Upper lobe of right lung (tissue), 1 donor: ENCODE measurements around the gene NACC2. TPM values are rescaled to one million over a fixed set of nuclear protein-coding genes. Genes with fewer than 3 reads are reported as not detected.

ENCODE experiments used
- ATAC-seq: fragments of 200-7000 bp; cut with Tn5 transposase; one replicate; pipeline ENCODE4 v1.9.1; 2020; ENCODE audit warnings: mild to moderate bottlenecking, moderate library complexity
- DNase-seq: peaks from one replicate; pipeline ENCODE4 v3.0.0-alpha.2; 2020
- H3K27ac ChIP-seq: fragments of 200-600 bp; one replicate; pipeline ENCODE4 v1.8.0; 2022
- H3K27me3 ChIP-seq: fragments of 200-600 bp; one replicate; pipeline ENCODE4 v1.8.0; 2022; ENCODE audit warnings: mild to moderate bottlenecking
- H3K36me3 ChIP-seq: fragments of 200-600 bp; one replicate; pipeline ENCODE4 v1.8.0; 2022
- H3K4me1 ChIP-seq: fragments of 200-600 bp; one replicate; pipeline ENCODE4 v1.8.0; 2022
- H3K4me3 ChIP-seq: fragments of 200-600 bp; one replicate; pipeline ENCODE4 v1.8.0; 2022; ENCODE audit warnings: mild to moderate bottlenecking
- H3K9me3 ChIP-seq: fragments of 200-600 bp; one replicate; pipeline ENCODE4 v1.8.0; 2022
- intact Hi-C: fragments of 100-400 bp; cut with DNase I; formaldehyde crosslinking; loops from one replicate; pipeline ENCODE4 v1.11.0; 2022
- total RNA-seq: library from RNA; stranded (reverse); fragmentation: NEBNext Ultra II Directional; extraction: Animal tissue kit (Norgen Biotek cat#: 25700); gene quantifications from one replicate; pipeline ENCODE4 v1.2.1, GENCODE V29; 2021
- TF ChIP-seq, protein P1 (sequence below): fragments of 200-600 bp; IDR thresholded peaks from one replicate; pipeline ENCODE4 v1.8.0; 2022; ENCODE audit warnings: antibody characterized with exemption
- donor health status: DM: no; HTN: yes; CAD: no; lungs with severe emphysema.

NACC2 gene
- total RNA-seq, 1 donor from 2014 or later: 33.5 TPM

DNA sequence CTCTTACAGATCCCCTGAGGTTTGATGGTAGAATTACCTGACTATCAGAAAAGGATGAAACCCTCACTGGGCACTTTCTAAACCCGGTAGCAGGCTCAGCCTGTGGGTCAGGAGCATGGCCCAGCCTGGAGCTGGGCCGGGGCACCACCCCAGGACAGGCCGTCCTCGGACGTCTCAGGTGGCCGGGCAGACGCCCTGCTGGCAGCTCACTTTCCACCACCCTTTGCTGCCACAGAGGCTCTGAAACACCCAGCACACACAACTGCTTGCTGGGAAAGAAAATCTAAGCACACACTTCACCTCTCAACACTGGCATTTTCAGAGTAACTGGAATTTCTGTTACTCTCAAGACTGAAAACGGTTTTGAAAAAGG lies 138.3 kb downstream of the NACC2 start:
- peaks cover 27% of the 10 kb centered on the region for H3K36me3 ChIP-seq

More for the DNA sequence above, 138.3 kb downstream of the NACC2 start:
- peaks cover 11% of the 10 kb centered on the region for H3K4me1 ChIP-seq
- H3K4me3 ChIP-seq: no peak overlapping the region
- H3K27me3 ChIP-seq: no peaks in the 10 kb centered on the region
- ATAC-seq: no peak
- no peak overlapping the region for H3K27ac ChIP-seq
- intact Hi-C loops: no loop called here
- TF ChIP-seq, protein P1, sequence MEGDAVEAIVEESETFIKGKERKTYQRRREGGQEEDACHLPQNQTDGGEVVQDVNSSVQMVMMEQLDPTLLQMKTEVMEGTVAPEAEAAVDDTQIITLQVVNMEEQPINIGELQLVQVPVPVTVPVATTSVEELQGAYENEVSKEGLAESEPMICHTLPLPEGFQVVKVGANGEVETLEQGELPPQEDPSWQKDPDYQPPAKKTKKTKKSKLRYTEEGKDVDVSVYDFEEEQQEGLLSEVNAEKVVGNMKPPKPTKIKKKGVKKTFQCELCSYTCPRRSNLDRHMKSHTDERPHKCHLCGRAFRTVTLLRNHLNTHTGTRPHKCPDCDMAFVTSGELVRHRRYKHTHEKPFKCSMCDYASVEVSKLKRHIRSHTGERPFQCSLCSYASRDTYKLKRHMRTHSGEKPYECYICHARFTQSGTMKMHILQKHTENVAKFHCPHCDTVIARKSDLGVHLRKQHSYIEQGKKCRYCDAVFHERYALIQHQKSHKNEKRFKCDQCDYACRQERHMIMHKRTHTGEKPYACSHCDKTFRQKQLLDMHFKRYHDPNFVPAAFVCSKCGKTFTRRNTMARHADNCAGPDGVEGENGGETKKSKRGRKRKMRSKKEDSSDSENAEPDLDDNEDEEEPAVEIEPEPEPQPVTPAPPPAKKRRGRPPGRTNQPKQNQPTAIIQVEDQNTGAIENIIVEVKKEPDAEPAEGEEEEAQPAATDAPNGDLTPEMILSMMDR: no peak
- H3K9me3 ChIP-seq: no peaks in the 10 kb centered on the region
- no peak for DNase-seq

Other genes starting within 250 kb of the NACC2 start
- gene CAMSAP1, start 187.7 kb downstream of the NACC2 start, total RNA-seq: 26.5 TPM
- gene UBAC1, start 133.9 kb downstream of the NACC2 start, total RNA-seq: 30.1 TPM
- gene TMEM250, start 23.6 kb upstream of the NACC2 start, total RNA-seq: 30.7 TPM
- not detected for gene LHX3, start 109.8 kb upstream of the NACC2 start, total RNA-seq
- gene QSOX2, start 150.5 kb upstream of the NACC2 start, total RNA-seq: 13.1 TPM
- 0.09 TPM for gene CCDC187, start 208.8 kb upstream of the NACC2 start, total RNA-seq
- 27.3 TPM for gene GPSM1, start 232.2 kb upstream of the NACC2 start, total RNA-seq